ENCODE results near the gene RELL1. TPM values are rescaled to one million over a fixed set of nuclear protein-coding genes. Genes with fewer than 3 reads are reported as not detected.

Gene RELL1
- total RNA-seq, 1 donor from 2014 or later = 15.7 TPM

- Mint-ChIP-seq H3K4me1 (peaks cover 16% of the 10 kb centered on the region), H3K4me3 (no peak overlapping the region), H3K27me3 (peaks cover 4% of the 10 kb centered on the region), H3K27ac (peak overlapping the region; percentile 3), H3K9me3 (no peaks in the 10 kb centered on the region), H3K36me3 (ENCODE audit: low read depth) (no peaks in the 10 kb centered on the region)
- intact Hi-C loops (cut with micrococcal nuclease) = no loop called here
- DNase-seq = no peak
Measured at GRCh38 chr4:37717576-37717975, 31.4 kb upstream of the RELL1 start.

- Mint-ChIP-seq H3K4me1 (peaks cover 8% of the 10 kb centered on the region), H3K9me3 (no peaks in the 10 kb centered on the region), H3K4me3 (no peak overlapping the region), H3K27ac (peak overlapping the region; percentile 8), H3K27me3 (peaks cover 14% of the 10 kb centered on the region), H3K36me3 (ENCODE audit: low read depth) (no peaks in the 10 kb centered on the region)
- DNase-seq = peak; percentile 61
- intact Hi-C loops (cut with micrococcal nuclease) = loop anchor here (1.0 kb wide), 1 partner anchor 31 kb away; no protein-coding TSS in a partner anchor
Measured at GRCh38 chr4:37715889-37716402, 29.8 kb upstream of the RELL1 start.

GRCh38 chr4:37710491-37710890 lies 24.3 kb upstream of the RELL1 start:
- Mint-ChIP-seq H3K27ac (no peak overlapping the region), H3K4me3 (no peak overlapping the region), H3K4me1 (no peaks in the 10 kb centered on the region), H3K9me3 (no peaks in the 10 kb centered on the region), H3K36me3 (ENCODE audit: low read depth) (no peaks in the 10 kb centered on the region), H3K27me3 (peaks cover 28% of the 10 kb centered on the region)
- intact Hi-C loops (cut with micrococcal nuclease) = no loop called here
- no peak for DNase-seq

GRCh38 chr4:37706032-37706431 lies 19.9 kb upstream of the RELL1 start:
- Mint-ChIP-seq H3K9me3 (no peaks in the 10 kb centered on the region), H3K27me3 (peaks cover 21% of the 10 kb centered on the region), H3K27ac (no peak overlapping the region), H3K36me3 (ENCODE audit: low read depth) (no peaks in the 10 kb centered on the region), H3K4me3 (no peak overlapping the region), H3K4me1 (no peaks in the 10 kb centered on the region)
- intact Hi-C loops (cut with micrococcal nuclease) = no loop called here
- DNase-seq = no peak

- intact Hi-C loops (cut with micrococcal nuclease) = no loop called here
- H3K9me3 Mint-ChIP-seq = no peaks in the 10 kb centered on the region
- no peak for DNase-seq
- H3K36me3 Mint-ChIP-seq (ENCODE audit: low read depth) = no peaks in the 10 kb centered on the region
- H3K27ac Mint-ChIP-seq = no peak overlapping the region
- peaks cover 22% of the 10 kb centered on the region for H3K27me3 Mint-ChIP-seq
- H3K4me3 Mint-ChIP-seq = no peak overlapping the region
- no peaks in the 10 kb centered on the region for H3K4me1 Mint-ChIP-seq
Measured at GRCh38 chr4:37705571-37705970, 19.4 kb upstream of the RELL1 start.

- no peaks in the 10 kb centered on the region for H3K36me3 Mint-ChIP-seq (ENCODE audit: low read depth)
- H3K4me1 Mint-ChIP-seq = no peaks in the 10 kb centered on the region
- H3K4me3 Mint-ChIP-seq = no peak overlapping the region
- intact Hi-C loops (cut with micrococcal nuclease) = no loop called here
- no peak for DNase-seq
- peaks cover 19% of the 10 kb centered on the region for H3K27me3 Mint-ChIP-seq
- no peak overlapping the region for H3K27ac Mint-ChIP-seq
- H3K9me3 Mint-ChIP-seq = no peaks in the 10 kb centered on the region
Measured at GRCh38 chr4:37699868-37700481, 13.8 kb upstream of the RELL1 start.

GRCh38 chr4:37697566-37697965 lies 11.4 kb upstream of the RELL1 start:
- intact Hi-C loops (cut with micrococcal nuclease) = no loop called here
- H3K4me3 Mint-ChIP-seq = no peak overlapping the region

GRCh38 chr4:37693450-37694190 lies 7.4 kb upstream of the RELL1 start:
- Mint-ChIP-seq H3K36me3 (ENCODE audit: low read depth) (no peaks in the 10 kb centered on the region), H3K4me1 (no peaks in the 10 kb centered on the region), H3K27ac (no peak overlapping the region), H3K9me3 (peaks cover 5% of the 10 kb centered on the region), H3K27me3 (peaks cover 17% of the 10 kb centered on the region), H3K4me3 (no peak overlapping the region)
- intact Hi-C loops (cut with micrococcal nuclease) = no loop called here
- no peak for DNase-seq

More at GRCh38 chr4:37697566-37697965, 11.4 kb upstream of the RELL1 start:
- DNase-seq = no peak
- no peaks in the 10 kb centered on the region for H3K36me3 Mint-ChIP-seq (ENCODE audit: low read depth)
- no peak overlapping the region for H3K27ac Mint-ChIP-seq
- H3K9me3 Mint-ChIP-seq = peaks cover 1% of the 10 kb centered on the region
- no peaks in the 10 kb centered on the region for H3K4me1 Mint-ChIP-seq
- H3K27me3 Mint-ChIP-seq = peaks cover 16% of the 10 kb centered on the region

- DNase-seq = no peak
- intact Hi-C loops (cut with micrococcal nuclease) = no loop called here
- Mint-ChIP-seq H3K4me3 (no peak overlapping the region), H3K4me1 (no peaks in the 10 kb centered on the region), H3K36me3 (ENCODE audit: low read depth) (no peaks in the 10 kb centered on the region), H3K27ac (no peak overlapping the region), H3K9me3 (peaks cover 5% of the 10 kb centered on the region), H3K27me3 (peaks cover 17% of the 10 kb centered on the region)
Measured at GRCh38 chr4:37693030-37693429, 6.9 kb upstream of the RELL1 start.

GRCh38 chr4:37690976-37691375 lies 4.8 kb upstream of the RELL1 start:
- Mint-ChIP-seq H3K27ac (no peak overlapping the region), H3K4me3 (no peak overlapping the region), H3K4me1 (peaks cover 8% of the 10 kb centered on the region), H3K27me3 (peaks cover 14% of the 10 kb centered on the region), H3K9me3 (peaks cover 5% of the 10 kb centered on the region), H3K36me3 (ENCODE audit: low read depth) (no peaks in the 10 kb centered on the region)
- no peak for DNase-seq
- intact Hi-C loops (cut with micrococcal nuclease) = no loop called here

GRCh38 chr4:37689353-37690095 lies 3.3 kb upstream of the RELL1 start:
- Mint-ChIP-seq H3K36me3 (ENCODE audit: low read depth) (peaks cover 3% of the 10 kb centered on the region), H3K4me1 (peaks cover 16% of the 10 kb centered on the region), H3K27ac (no peak overlapping the region), H3K4me3 (no peak overlapping the region), H3K27me3 (peaks cover 11% of the 10 kb centered on the region), H3K9me3 (peaks cover 5% of the 10 kb centered on the region)
- no peak for DNase-seq
- intact Hi-C loops (cut with micrococcal nuclease) = loop anchor here (5.0 to 10.0 kb wide), 6 partner anchors 42 to 1367 kb away; partner anchors contain the start of gene KLF3

GRCh38 chr4:37687681-37688080 lies 1.5 kb upstream of the RELL1 start:
- Mint-ChIP-seq H3K4me3 (no peak overlapping the region), H3K27ac (no peak overlapping the region)

GRCh38 chr4:37687194-37687562 lies 1.0 kb upstream of the RELL1 start:
- H3K36me3 Mint-ChIP-seq (ENCODE audit: low read depth) = peaks cover 15% of the 10 kb centered on the region
- intact Hi-C loops (cut with micrococcal nuclease) = loop anchor here (2.0 to 10.0 kb wide), 7 partner anchors 40 to 1365 kb away; partner anchors contain the start of gene KLF3
- H3K9me3 Mint-ChIP-seq = peaks cover 3% of the 10 kb centered on the region
- H3K27ac Mint-ChIP-seq = peak overlapping the region; percentile 43
- H3K4me1 Mint-ChIP-seq = peaks cover 34% of the 10 kb centered on the region
- no peak for DNase-seq
- H3K4me3 Mint-ChIP-seq = peak overlapping the region; percentile 91
- peaks cover 8% of the 10 kb centered on the region for H3K27me3 Mint-ChIP-seq

More at GRCh38 chr4:37687681-37688080, 1.5 kb upstream of the RELL1 start:
- peaks cover 5% of the 10 kb centered on the region for H3K9me3 Mint-ChIP-seq
- peaks cover 29% of the 10 kb centered on the region for H3K4me1 Mint-ChIP-seq
- peaks cover 11% of the 10 kb centered on the region for H3K27me3 Mint-ChIP-seq
- intact Hi-C loops (cut with micrococcal nuclease) = loop anchor here (2.0 to 10.0 kb wide), 7 partner anchors 40 to 1365 kb away; partner anchors contain the start of gene KLF3
- H3K36me3 Mint-ChIP-seq (ENCODE audit: low read depth) = peaks cover 15% of the 10 kb centered on the region
- no peak for DNase-seq

All from activated CD4-positive, alpha-beta T cell treated with anti-CD3 and anti-CD28 coated beads, Interleukin-2, amount 10 ng/mL, durations not matched to agents 24 days and 14 days (primary cell).